Endothelial cell of umbilical vein (primary cell): Measurements from ENCODE around the gene ENAH. TPM values are rescaled to one million over a fixed set of nuclear protein-coding genes. Genes with fewer than 3 reads are reported as not detected.
A peak's percentile ranks its signal among the peaks of the same experiment; 100 is the strongest.

ENCODE experiments used
- BruUV-seq: library from RNA; stranded (reverse); fragments of 400-500 nt; replicated peaks from 2 replicates; lab custom pipeline; 2021; lab: Mats Ljungman, UMichigan
- CTCF ChIA-PET: fragments of 300-600, 350-600 bp; sonication (Branson Sonifier 250); formaldehyde crosslinking; loops from one replicate; lab custom pipeline; 2021; ENCODE audit warnings: antibody characterized with exemption, inconsistent platforms; lab: Charles Lee
- POLR2A ChIA-PET: fragments of 300-600, 350-600 bp; sonication (Branson Sonifier 250); formaldehyde crosslinking; loops from one replicate; lab custom pipeline; 2021; ENCODE audit warnings: antibody characterized with exemption, inconsistent platforms; lab: Charles Lee
- DNase-seq: peaks from one replicate; pipeline ENCODE4 v3.0.0-alpha.2; 2011; ENCODE audit warnings: low read depth, low spot score
- FAIRE-seq: peaks from 2 replicates; lab custom pipeline; 2011; peaks lifted over from hg19 to GRCh38; lab: Jason Lieb, UNC
- H2AFZ ChIP-seq: 2 replicates; pipeline ENCODE4 v1.6.0; 2012; ENCODE audit warnings: low read depth, low read length, control low read depth, inconsistent platforms
- H3K27ac ChIP-seq: 2 replicates; pipeline ENCODE4 v1.5.1; 2011; ENCODE audit warnings: low read depth, mild to moderate bottlenecking, control low read depth, low read length, moderate library complexity; ENCODE audit not compliant: insufficient read depth
- H3K27me3 ChIP-seq, 2 experiments: 2 replicates each; pipeline versions ENCODE4 v1.6.0 to v1.6.1; 2011; ENCODE audit warnings: low read length in 2 of 2, mixed read lengths in 1 of 2; ENCODE audit not compliant: control insufficient read depth in 2 of 2, insufficient read depth in 2 of 2
- H3K36me3 ChIP-seq, 2 experiments: 2 replicates in 1 of 2; 3 replicates in 1 of 2; pipeline ENCODE4 v1.5.1; 2011; ENCODE audit warnings: low read length in 2 of 2, mild to moderate bottlenecking in 1 of 2, moderate library complexity in 1 of 2; ENCODE audit not compliant: control insufficient read depth in 2 of 2, insufficient read depth in 2 of 2; ENCODE audit errors: extremely low read depth in 1 of 2
- H3K4me1 ChIP-seq: 3 replicates; pipeline ENCODE4 v1.5.1; 2011; ENCODE audit warnings: mild to moderate bottlenecking, low read length; ENCODE audit not compliant: control insufficient read depth, insufficient read depth; ENCODE audit errors: extremely low read depth
- H3K4me2 ChIP-seq: 2 replicates; pipeline ENCODE4 v1.6.1; 2011; ENCODE audit warnings: low read length, control low read depth, mixed read lengths; ENCODE audit not compliant: insufficient read depth
- H3K4me3 ChIP-seq, 3 experiments: fragments of 200-600 bp in 1 of 3; sonication (generic), shearing (Covaris generic) in 1 of 3; replicated peaks in 1 of 3; 2 replicates each; pipeline ENCODE4 v1.5.1; 2011 to 2016; ENCODE audit warnings: control low read depth in 3 of 3, low read length in 3 of 3, mild to moderate bottlenecking in 2 of 3, inconsistent platforms in 1 of 3, low read depth in 1 of 3, moderate library complexity in 1 of 3; ENCODE audit not compliant: insufficient read depth in 1 of 3
- H3K79me2 ChIP-seq: 2 replicates; pipeline ENCODE4 v1.6.0; 2012; ENCODE audit warnings: low read length, inconsistent platforms; ENCODE audit not compliant: control insufficient read depth, insufficient read depth
- H3K9ac ChIP-seq: replicated peaks from 2 replicates; pipeline ENCODE3; 2011; ENCODE audit warnings: low read length, control low read depth; ENCODE audit not compliant: insufficient read depth; ENCODE audit errors: extremely low read depth
- H3K9me1 ChIP-seq: replicated peaks from 3 replicates; pipeline ENCODE4 v1.6.0; 2011; ENCODE audit warnings: mild to moderate bottlenecking, low read length; ENCODE audit not compliant: control insufficient read depth, insufficient read depth; ENCODE audit errors: extremely low read depth
- H3K9me3 ChIP-seq: replicated peaks from 2 replicates; pipeline ENCODE4 v1.5.1; 2012; ENCODE audit warnings: low read length, inconsistent platforms; ENCODE audit not compliant: control insufficient read depth, insufficient read depth
- H4K20me1 ChIP-seq: replicated peaks from 2 replicates; pipeline ENCODE3; 2011; ENCODE audit warnings: mild to moderate bottlenecking, low read length; ENCODE audit not compliant: control insufficient read depth, insufficient read depth; ENCODE audit errors: extremely low read depth
- EZH2 ChIP-seq: IDR thresholded peaks from 2 replicates; pipeline ENCODE4 v1.6.1; 2012; ENCODE audit warnings: borderline replicate concordance, low read depth, mild to moderate bottlenecking, moderate library complexity, low read length, inconsistent platforms; ENCODE audit not compliant: severe bottlenecking
- FOS ChIP-seq: IDR thresholded peaks from 2 replicates; pipeline ENCODE4 v1.6.1; 2011; ENCODE audit warnings: mild to moderate bottlenecking, low read length, moderate library complexity, borderline replicate concordance; ENCODE audit not compliant: insufficient read depth
- GATA2 ChIP-seq: IDR thresholded peaks from 2 replicates; pipeline ENCODE4 v1.7.0; 2011; ENCODE audit warnings: low read depth, mild to moderate bottlenecking, moderate library complexity, mixed read lengths, low read length; ENCODE audit not compliant: insufficient read length, insufficient read depth
- JUN ChIP-seq: IDR thresholded peaks from 2 replicates; pipeline ENCODE4 v1.6.1; 2011; ENCODE audit warnings: borderline replicate concordance, low read depth; ENCODE audit not compliant: insufficient read length, insufficient read depth
- MYC ChIP-seq: IDR thresholded peaks from one replicate; pipeline ENCODE4 v1.6.1; 2011; ENCODE audit warnings: mild to moderate bottlenecking, low read depth, low read length
- POLR2A ChIP-seq: IDR thresholded peaks from 2 replicates; pipeline ENCODE4 v1.6.1; 2012; ENCODE audit warnings: low read depth, mild to moderate bottlenecking, control low read depth, low read length
- POLR2AphosphoS5 ChIP-seq: IDR thresholded peaks from 2 replicates; pipeline ENCODE4 v1.6.1; 2012; ENCODE audit warnings: low read depth, mild to moderate bottlenecking, control low read depth, low read length, moderate library complexity; ENCODE audit not compliant: insufficient read depth
- dilution Hi-C: fragments of 300-500 bp; cut with MboI; formaldehyde crosslinking; loops from one replicate; pipeline ENCODE4 v1.15.0; 2019; ENCODE audit warnings: low sequenced_read_pairs; ENCODE audit not compliant: extremely low pct_ligation_motif_present
- intact Hi-C: fragments of 100-400 bp; cut with micrococcal nuclease; formaldehyde crosslinking; loops from one replicate; pipeline ENCODE4 v1.10.0; 2022
- polyA plus RNA-seq, 4 experiments: library from polyadenylated mRNA; depleted of rRNA in 3 of 4; stranded (reverse) in 3 of 4; unstranded in 1 of 4; fragments of >200 nt; gene quantifications; 2 replicates each; pipeline versions ENCODE4 v1.2.1 to v1.2.3, GENCODE V29; 2011 to 2012; ENCODE audit warnings: missing spikeins in 1 of 4
- total RNA-seq: library from RNA; stranded (reverse); gene quantifications from 2 replicates; pipeline ENCODE4 v1.2.3, GENCODE V29; 2021
- TF ChIP-seq, protein P1 (sequence below): IDR thresholded peaks from 2 replicates; pipeline ENCODE4 v1.6.1; 2011; ENCODE audit not compliant: insufficient read depth, insufficient read length
- TF ChIP-seq, protein P2 (sequence below), 2 donors: IDR thresholded peaks; 1 replicate in 1 of 2; 2 replicates in 1 of 2; pipeline ENCODE4 v1.5.1; 2011; ENCODE audit warnings: low read length in 2 of 2, mild to moderate bottlenecking in 2 of 2, moderate library complexity in 2 of 2, control low read depth in 1 of 2, inconsistent platforms in 1 of 2, low read depth in 1 of 2; ENCODE audit not compliant: insufficient read depth in 1 of 2; ENCODE audit errors: extremely low read depth in 1 of 2

The ENAH gene
- total and polyA plus RNA-seq, 2 donors (not counting 3 experiments of a cell fraction or from before 2014, with no cell fraction given), result 19.9 to 95.6 TPM

DNA sequence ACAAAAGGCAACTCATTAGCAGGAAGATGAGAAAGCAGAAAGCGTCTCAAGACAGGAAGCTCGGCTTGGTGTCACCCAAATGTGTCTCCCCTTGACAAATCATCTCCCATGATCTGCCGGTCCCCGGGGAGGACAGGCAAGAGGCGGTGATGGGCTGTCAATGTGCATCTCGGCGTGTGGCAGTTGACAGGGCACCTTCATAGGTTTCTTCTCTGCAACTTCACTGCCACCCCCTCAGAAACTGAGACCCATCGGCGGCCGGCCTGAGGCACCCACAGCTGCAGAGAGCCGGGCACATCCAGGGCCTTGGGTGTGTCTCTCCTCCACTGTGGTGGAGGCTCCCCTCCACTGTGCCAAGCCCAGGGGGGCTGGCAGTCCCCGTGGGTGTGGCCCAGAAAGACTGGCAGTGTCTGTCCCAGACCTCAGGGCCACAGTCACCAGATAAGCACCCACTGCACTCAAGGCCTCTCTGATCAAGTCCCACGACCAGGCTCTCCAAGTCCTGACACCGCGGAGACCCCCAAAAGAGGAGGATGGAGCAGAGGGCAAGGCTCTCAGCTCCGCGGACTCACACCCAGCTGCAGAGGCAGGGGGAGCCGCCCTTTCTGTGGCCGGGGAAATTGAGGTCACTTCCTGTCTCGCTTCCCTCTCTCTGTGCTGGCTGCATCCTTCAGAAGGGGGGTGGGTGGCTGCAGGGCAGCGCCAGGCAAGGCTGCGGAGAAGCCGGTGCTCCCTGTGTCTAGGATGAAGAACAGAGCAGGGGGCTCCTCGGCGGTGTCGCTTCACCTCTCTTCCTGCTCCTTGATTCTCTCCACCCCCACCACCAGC lies 185.5 kb downstream of the ENAH start:
- FAIRE-seq, result peak; percentile 95
- no peaks in the 10 kb centered on the region for H3K27me3 ChIP-seq
- no peaks in the 10 kb centered on the region for H3K36me3 ChIP-seq
- H4K20me1 ChIP-seq, result no peaks in the 10 kb centered on the region
- peaks cover 19% of the 10 kb centered on the region for H3K4me1 ChIP-seq
- H3K9ac ChIP-seq, result peak overlapping the region; percentile 25
- CTCF ChIA-PET, result interaction anchor here (0.6 to 2.8 kb wide), 9 partner anchors 12 to 310 kb away, joined by 3 to 15 read pairs (median 4); partner anchors contain the start of genes LBR and SRP9
- peak; percentile 69 for DNase-seq
- H3K27ac ChIP-seq, result peak overlapping the region; percentile 62
- H3K4me3 ChIP-seq, result peak overlapping the region in 2 of 3 experiments; percentile 0 to 2
- intact Hi-C loops, result loop anchor here (1.0 kb wide), 1 partner anchor 22 kb away; no protein-coding TSS in a partner anchor
- no peaks in the 10 kb centered on the region for H3K9me1 ChIP-seq
- peak overlapping the region; percentile 49 for H2AFZ ChIP-seq
- H3K4me2 ChIP-seq, result peak overlapping the region; percentile 44
- H3K9me3 ChIP-seq, result no peaks in the 10 kb centered on the region
- BruUV-seq, result TSS peak; percentile 80
- TF ChIP-seq POLR2A (peak; percentile 78), FOS (peak; percentile 49), POLR2AphosphoS5 (peak; percentile 76)
- TF ChIP-seq, protein P1, sequence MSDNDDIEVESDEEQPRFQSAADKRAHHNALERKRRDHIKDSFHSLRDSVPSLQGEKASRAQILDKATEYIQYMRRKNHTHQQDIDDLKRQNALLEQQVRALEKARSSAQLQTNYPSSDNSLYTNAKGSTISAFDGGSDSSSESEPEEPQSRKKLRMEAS, result no peak
- dilution Hi-C loops, result no loop called here
- POLR2A ChIA-PET, result interaction anchor here (1.4 kb wide), 1 partner anchor 23 kb away, joined by 7 read pairs; no protein-coding TSS in a partner anchor
- no peaks in the 10 kb centered on the region for H3K79me2 ChIP-seq

DNA sequence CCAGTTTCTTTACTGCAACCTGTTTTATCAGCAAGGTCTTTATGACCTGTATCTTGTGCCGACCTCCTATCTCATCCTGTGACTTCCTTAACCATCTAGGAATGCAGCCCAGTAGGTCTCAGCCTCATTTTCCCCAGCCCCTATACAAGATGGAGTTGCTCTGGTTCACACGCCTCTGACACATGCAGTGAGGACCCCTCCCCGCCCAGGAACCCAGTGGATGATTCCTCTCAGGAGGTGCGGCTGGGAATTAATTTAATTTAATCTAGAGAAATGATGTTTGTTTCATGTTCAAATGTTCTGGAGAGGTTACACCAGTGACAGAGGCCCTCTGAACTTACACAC lies 186.1 kb downstream of the ENAH start:
- no TSS peak for BruUV-seq
- H3K4me1 ChIP-seq, result peaks cover 19% of the 10 kb centered on the region
- ChIA-PET POLR2A (no interaction called here), CTCF (interaction anchor here (1.6 to 2.8 kb wide), 2 partner anchors 21 to 311 kb away, joined by 6 to 15 read pairs; partner anchors contain the start of gene SRP9)
- H3K27ac ChIP-seq, result peak overlapping the region; percentile 62
- no peaks in the 10 kb centered on the region for H3K27me3 ChIP-seq
- TF ChIP-seq, protein P1, result no peak
- no peak for TF ChIP-seq EZH2
- TF ChIP-seq JUN, result no peak
- TF ChIP-seq GATA2, result no peak
- no peak for TF ChIP-seq MYC
- TF ChIP-seq POLR2A, result no peak
- TF ChIP-seq POLR2AphosphoS5, result no peak
- TF ChIP-seq, protein P2, sequence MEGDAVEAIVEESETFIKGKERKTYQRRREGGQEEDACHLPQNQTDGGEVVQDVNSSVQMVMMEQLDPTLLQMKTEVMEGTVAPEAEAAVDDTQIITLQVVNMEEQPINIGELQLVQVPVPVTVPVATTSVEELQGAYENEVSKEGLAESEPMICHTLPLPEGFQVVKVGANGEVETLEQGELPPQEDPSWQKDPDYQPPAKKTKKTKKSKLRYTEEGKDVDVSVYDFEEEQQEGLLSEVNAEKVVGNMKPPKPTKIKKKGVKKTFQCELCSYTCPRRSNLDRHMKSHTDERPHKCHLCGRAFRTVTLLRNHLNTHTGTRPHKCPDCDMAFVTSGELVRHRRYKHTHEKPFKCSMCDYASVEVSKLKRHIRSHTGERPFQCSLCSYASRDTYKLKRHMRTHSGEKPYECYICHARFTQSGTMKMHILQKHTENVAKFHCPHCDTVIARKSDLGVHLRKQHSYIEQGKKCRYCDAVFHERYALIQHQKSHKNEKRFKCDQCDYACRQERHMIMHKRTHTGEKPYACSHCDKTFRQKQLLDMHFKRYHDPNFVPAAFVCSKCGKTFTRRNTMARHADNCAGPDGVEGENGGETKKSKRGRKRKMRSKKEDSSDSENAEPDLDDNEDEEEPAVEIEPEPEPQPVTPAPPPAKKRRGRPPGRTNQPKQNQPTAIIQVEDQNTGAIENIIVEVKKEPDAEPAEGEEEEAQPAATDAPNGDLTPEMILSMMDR (IDR thresholded peaks at IDR 0.05; ENCODE audit: extremely low read depth in 1 of 2, insufficient read depth in 1 of 2, low read depth in 1 of 2, low read length in 2 of 2), result no peak
- no peak for TF ChIP-seq FOS
- H3K9me3 ChIP-seq, result no peaks in the 10 kb centered on the region
- no peaks in the 10 kb centered on the region for H4K20me1 ChIP-seq
- H3K9ac ChIP-seq, result peak overlapping the region; percentile 25
- dilution Hi-C loops, result no loop called here
- no peaks in the 10 kb centered on the region for H3K36me3 ChIP-seq
- H3K4me2 ChIP-seq, result no peak overlapping the region
- DNase-seq, result no peak
- H2AFZ ChIP-seq, result no peak overlapping the region
- peak; percentile 71 for FAIRE-seq
- no peaks in the 10 kb centered on the region for H3K79me2 ChIP-seq
- intact Hi-C loops, result loop anchor here (1.0 kb wide), 1 partner anchor 22 kb away; no protein-coding TSS in a partner anchor
- no peaks in the 10 kb centered on the region for H3K9me1 ChIP-seq
- H3K4me3 ChIP-seq, result no peak overlapping the region
